ENCODE results near the gene PSAT1. TPM values are rescaled to one million over a fixed set of nuclear protein-coding genes. Genes with fewer than 3 reads are reported as not detected.

PSAT1 gene
- total RNA-seq, 1 experiment from 2014 or later = 226 TPM

GRCh38 chr9:78319197-78320029, 22.5 kb downstream of the PSAT1 start:
- no peaks in the 10 kb centered on the region for H4K20me1 ChIP-seq (ENCODE audit: insufficient read depth)

More at GRCh38 chr9:78319197-78320029, 22.5 kb downstream of the PSAT1 start:
- ChIA-PET POLR2A (no interaction called here), RAD21 (ENCODE audit: low non-redundant PET in 1 of 2, low total read pairs in 2 of 2, uncharacterized antibody in 2 of 2, unreplicated experiment in 2 of 2) (no interaction called here), CTCF (no interaction called here)
- H3K4me1 ChIP-seq (ENCODE audit: control insufficient read depth in 1 of 2, insufficient read depth in 2 of 2, low read length in 2 of 2) = no peaks in the 10 kb centered on the region
- no peak overlapping the region for H2AFZ ChIP-seq (ENCODE audit: low read depth, low read length, poor library complexity, severe bottlenecking)
- H3K9ac ChIP-seq (ENCODE audit: low read length) = no peak overlapping the region
- TSS peak; percentile 8 for BruUV-seq (replicated peaks)
- H3K4me3 ChIP-seq (replicated peaks in 1 of 2; ENCODE audit: low read depth in 1 of 2, low read length in 2 of 2) = no peak overlapping the region
- no peaks in the 10 kb centered on the region for H3K27me3 ChIP-seq (ENCODE audit: insufficient read depth, low read length)
- TF ChIP-seq CTCF (IDR thresholded peaks at IDR 0.05 in 2 of 3, conservative IDR thresholded peaks at IDR 0.05 in 1 of 3; ENCODE audit: borderline replicate concordance in 1 of 3, insufficient read depth in 1 of 3, low read depth in 2 of 3, low read length in 2 of 3) (no peak), YY1 (IDR thresholded peaks at IDR 0.05; ENCODE audit: extremely low read depth, insufficient replicate concordance, low read depth, low read length) (no peak), POLR2AphosphoS5 (IDR thresholded peaks at IDR 0.05; ENCODE audit: low read depth, low read length) (peak; percentile 42; the same call in 1 of the 2 replicates), SRF (IDR thresholded peaks at IDR 0.05; ENCODE audit: low read depth) (no peak)
- TF ChIP-seq, protein P1, sequence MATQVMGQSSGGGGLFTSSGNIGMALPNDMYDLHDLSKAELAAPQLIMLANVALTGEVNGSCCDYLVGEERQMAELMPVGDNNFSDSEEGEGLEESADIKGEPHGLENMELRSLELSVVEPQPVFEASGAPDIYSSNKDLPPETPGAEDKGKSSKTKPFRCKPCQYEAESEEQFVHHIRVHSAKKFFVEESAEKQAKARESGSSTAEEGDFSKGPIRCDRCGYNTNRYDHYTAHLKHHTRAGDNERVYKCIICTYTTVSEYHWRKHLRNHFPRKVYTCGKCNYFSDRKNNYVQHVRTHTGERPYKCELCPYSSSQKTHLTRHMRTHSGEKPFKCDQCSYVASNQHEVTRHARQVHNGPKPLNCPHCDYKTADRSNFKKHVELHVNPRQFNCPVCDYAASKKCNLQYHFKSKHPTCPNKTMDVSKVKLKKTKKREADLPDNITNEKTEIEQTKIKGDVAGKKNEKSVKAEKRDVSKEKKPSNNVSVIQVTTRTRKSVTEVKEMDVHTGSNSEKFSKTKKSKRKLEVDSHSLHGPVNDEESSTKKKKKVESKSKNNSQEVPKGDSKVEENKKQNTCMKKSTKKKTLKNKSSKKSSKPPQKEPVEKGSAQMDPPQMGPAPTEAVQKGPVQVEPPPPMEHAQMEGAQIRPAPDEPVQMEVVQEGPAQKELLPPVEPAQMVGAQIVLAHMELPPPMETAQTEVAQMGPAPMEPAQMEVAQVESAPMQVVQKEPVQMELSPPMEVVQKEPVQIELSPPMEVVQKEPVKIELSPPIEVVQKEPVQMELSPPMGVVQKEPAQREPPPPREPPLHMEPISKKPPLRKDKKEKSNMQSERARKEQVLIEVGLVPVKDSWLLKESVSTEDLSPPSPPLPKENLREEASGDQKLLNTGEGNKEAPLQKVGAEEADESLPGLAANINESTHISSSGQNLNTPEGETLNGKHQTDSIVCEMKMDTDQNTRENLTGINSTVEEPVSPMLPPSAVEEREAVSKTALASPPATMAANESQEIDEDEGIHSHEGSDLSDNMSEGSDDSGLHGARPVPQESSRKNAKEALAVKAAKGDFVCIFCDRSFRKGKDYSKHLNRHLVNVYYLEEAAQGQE (IDR thresholded peaks at IDR 0.05; ENCODE audit: low read depth) = no peak
- H3K9me2 ChIP-seq (ENCODE audit: insufficient read depth) = no peaks in the 10 kb centered on the region
- DNase-seq (ENCODE audit: low read depth, low spot score) (no peak), ATAC-seq (no peak)
- H3K79me2 ChIP-seq (ENCODE audit: insufficient read depth, low read length) = 0 out of 2 replicates have a peak, but pooled peaks cover 5% of the 10 kb centered on the region
- intact Hi-C loops (cut with micrococcal nuclease) = no loop called here
- H3K9me3 ChIP-seq (ENCODE audit: control insufficient read depth in 1 of 2, insufficient read depth in 1 of 2, low read depth in 1 of 2, low read length in 2 of 2) = no peaks in the 10 kb centered on the region
- peaks cover 21 to 41% of the 10 kb centered on the region in 2 experiments; a peak in 3 of 4 replicates for H3K36me3 ChIP-seq (ENCODE audit: control insufficient read depth in 1 of 2, insufficient read depth in 2 of 2, low read length in 2 of 2)
- no peak overlapping the region for H3K4me2 ChIP-seq (ENCODE audit: low read length)
- H3K27ac ChIP-seq (ENCODE audit: low read depth, low read length) = no peak overlapping the region

All from HCT116 (cell line).